ENCODE measurements around the gene TTC12. TPM values are rescaled to one million over a fixed set of nuclear protein-coding genes. Genes with fewer than 3 reads are reported as not detected.
A peak's percentile ranks its signal among the peaks of the same experiment; 100 is the strongest.

The TTC12 gene, protein sequence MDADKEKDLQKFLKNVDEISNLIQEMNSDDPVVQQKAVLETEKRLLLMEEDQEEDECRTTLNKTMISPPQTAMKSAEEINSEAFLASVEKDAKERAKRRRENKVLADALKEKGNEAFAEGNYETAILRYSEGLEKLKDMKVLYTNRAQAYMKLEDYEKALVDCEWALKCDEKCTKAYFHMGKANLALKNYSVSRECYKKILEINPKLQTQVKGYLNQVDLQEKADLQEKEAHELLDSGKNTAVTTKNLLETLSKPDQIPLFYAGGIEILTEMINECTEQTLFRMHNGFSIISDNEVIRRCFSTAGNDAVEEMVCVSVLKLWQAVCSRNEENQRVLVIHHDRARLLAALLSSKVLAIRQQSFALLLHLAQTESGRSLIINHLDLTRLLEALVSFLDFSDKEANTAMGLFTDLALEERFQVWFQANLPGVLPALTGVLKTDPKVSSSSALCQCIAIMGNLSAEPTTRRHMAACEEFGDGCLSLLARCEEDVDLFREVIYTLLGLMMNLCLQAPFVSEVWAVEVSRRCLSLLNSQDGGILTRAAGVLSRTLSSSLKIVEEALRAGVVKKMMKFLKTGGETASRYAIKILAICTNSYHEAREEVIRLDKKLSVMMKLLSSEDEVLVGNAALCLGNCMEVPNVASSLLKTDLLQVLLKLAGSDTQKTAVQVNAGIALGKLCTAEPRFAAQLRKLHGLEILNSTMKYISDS
- total RNA-seq, result 10 to 100 TPM in 1 of 4 donors, 1 to 10 TPM in 3; 4.4 to 19.1 (median 7.0) TPM

- peak; percentile 85 for DNase-seq (ENCODE audit: low spot score)
- ATAC-seq (ENCODE audit: low FRiP score), result peak; percentile 99
- no peak for TF ChIP-seq CTCF (IDR thresholded peaks at IDR 0.05)
Measured at GRCh38 chr11:113314389-113315301, at the start of gene TTC12. TSS of gene TTC12 (plus strand) at chr11:113314583. CDS start at chr11:113316258, 1,675 bp downstream.

DNA sequence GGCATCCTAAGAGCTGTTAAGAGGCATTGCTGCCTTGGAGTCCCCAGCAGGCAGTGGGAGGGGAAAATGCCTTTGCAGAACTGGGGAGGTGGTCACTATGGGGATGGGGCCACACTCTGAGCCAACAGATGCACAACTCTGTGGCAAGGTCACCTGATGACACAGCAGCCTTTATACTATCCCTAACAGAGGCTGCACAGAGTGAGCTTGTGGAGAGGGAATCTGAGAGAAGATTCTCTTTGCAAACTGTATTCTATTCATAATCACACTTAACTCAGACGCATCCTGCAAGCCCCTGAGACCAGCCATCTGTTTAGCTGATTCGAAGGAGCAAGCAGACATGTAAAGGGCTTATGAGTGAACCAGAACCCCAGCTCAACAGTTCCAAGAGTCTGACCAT is 49.0 kb upstream of the TTC12 start:
- TF ChIP-seq CTCF (IDR thresholded peaks at IDR 0.05), result no peak
- DNase-seq (ENCODE audit: low spot score) (no peak), ATAC-seq (ENCODE audit: low FRiP score) (no peak)

GRCh38 chr11:113267493-113267892 is 46.9 kb upstream of the TTC12 start:
- TF ChIP-seq CTCF (IDR thresholded peaks at IDR 0.05), result no peak
- DNase-seq (ENCODE audit: low spot score) (no peak), ATAC-seq (ENCODE audit: low FRiP score) (no peak)

GRCh38 chr11:113269096-113269495 is 45.3 kb upstream of the TTC12 start:
- DNase-seq (ENCODE audit: low spot score) (no peak), ATAC-seq (ENCODE audit: low FRiP score) (no peak)
- no peak for TF ChIP-seq CTCF (IDR thresholded peaks at IDR 0.05)

DNA sequence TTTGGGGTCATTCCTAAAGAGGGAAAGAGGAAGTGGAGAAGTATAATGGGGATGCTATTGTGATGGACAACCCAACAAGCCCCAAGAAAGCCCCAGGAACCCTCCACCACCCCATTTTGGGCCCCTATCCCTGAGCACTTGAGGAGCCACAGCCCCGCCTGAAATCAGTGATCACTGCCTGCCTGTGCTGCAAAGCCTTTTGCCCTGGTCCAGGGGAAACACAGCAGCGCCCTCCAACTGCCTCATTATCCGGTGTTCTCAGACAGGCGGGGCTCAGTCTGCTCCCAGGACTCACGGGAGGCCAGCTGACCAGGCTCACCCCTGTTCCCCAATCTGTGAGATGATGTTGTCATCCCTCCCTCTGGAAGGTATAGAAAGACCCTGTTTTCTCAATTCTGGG is 44.7 kb upstream of the TTC12 start:
- no peak for TF ChIP-seq CTCF (IDR thresholded peaks at IDR 0.05)
- DNase-seq (ENCODE audit: low spot score), result no peak
- no peak for ATAC-seq (ENCODE audit: low FRiP score)

DNA sequence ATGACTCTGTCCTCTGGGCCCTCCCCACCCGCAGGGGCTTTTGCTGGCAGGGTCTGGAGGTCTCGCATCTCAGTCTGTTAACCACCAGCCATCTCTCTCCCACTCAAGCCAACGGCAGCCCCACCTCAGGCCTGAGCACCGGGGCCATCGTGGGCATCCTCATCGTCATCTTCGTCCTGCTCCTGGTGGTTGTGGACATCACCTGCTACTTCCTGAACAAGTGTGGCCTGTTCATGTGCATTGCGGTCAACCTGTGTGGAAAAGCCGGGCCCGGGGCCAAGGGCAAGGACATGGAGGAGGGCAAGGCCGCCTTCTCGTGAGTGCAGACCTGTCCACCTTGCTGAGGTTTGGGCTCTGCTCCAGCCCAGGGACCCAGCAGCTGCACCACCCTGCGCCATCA is 44.3 kb upstream of the TTC12 start:
- no peak for ATAC-seq (ENCODE audit: low FRiP score)
- no peak for TF ChIP-seq CTCF (IDR thresholded peaks at IDR 0.05)
- DNase-seq (ENCODE audit: low spot score), result no peak
